Measurements from ENCODE around the gene RNF166.
A peak's percentile ranks its signal among the peaks of the same experiment; 100 is the strongest.

RNF166 gene

GRCh38 chr16:88662843-88663606, 43.2 kb downstream of the RNF166 start, which contains the start of gene MVD:
TSS of gene MVD (minus strand) at chr16:88663091. CDS start at chr16:88663080, 11 bp downstream.
- TF ChIP-seq CTCF (IDR thresholded peaks at IDR 0.05; ENCODE audit: insufficient read depth, low read length, poor library complexity, severe bottlenecking): peak; percentile 26
- peak within 1 kb of the TSS; percentile 97 for H3K4me3 ChIP-seq (replicated peaks; ENCODE audit: low read depth, low read length)
- peak; percentile 99 for DNase-seq (ENCODE audit: extremely low read depth, insufficient read length)
- peaks cover 8% of the 10 kb centered on the region for H3K36me3 ChIP-seq (ENCODE audit: control insufficient read depth, insufficient read depth, low read length)
- H3K27me3 ChIP-seq (replicated peaks; ENCODE audit: control insufficient read depth, insufficient read depth, low read length): no peaks in the 10 kb centered on the region

GRCh38 chr16:88662222-88662842, 43.9 kb downstream of the RNF166 start:
- H3K4me3 ChIP-seq (replicated peaks; ENCODE audit: low read depth, low read length): peak overlapping the region; percentile 90
- peak; percentile 51 for DNase-seq (ENCODE audit: extremely low read depth, insufficient read length)
- TF ChIP-seq CTCF (IDR thresholded peaks at IDR 0.05; ENCODE audit: insufficient read depth, low read length, poor library complexity, severe bottlenecking): no peak
- no peaks in the 10 kb centered on the region for H3K27me3 ChIP-seq (replicated peaks; ENCODE audit: control insufficient read depth, insufficient read depth, low read length)
- H3K36me3 ChIP-seq (ENCODE audit: control insufficient read depth, insufficient read depth, low read length): peaks cover 14% of the 10 kb centered on the region

- TF ChIP-seq CTCF (IDR thresholded peaks at IDR 0.05; ENCODE audit: insufficient read depth, low read length, poor library complexity, severe bottlenecking): no peak
- no peak for DNase-seq (ENCODE audit: extremely low read depth, insufficient read length)
- Histone ChIP-seq H3K27me3 (replicated peaks; ENCODE audit: control insufficient read depth, insufficient read depth, low read length) (no peaks in the 10 kb centered on the region), H3K4me3 (replicated peaks; ENCODE audit: low read depth, low read length) (peak overlapping the region; percentile 90), H3K36me3 (ENCODE audit: control insufficient read depth, insufficient read depth, low read length) (peaks cover 19% of the 10 kb centered on the region)
These were observed 44.7 kb downstream of the RNF166 start for GRCh38 chr16:88661468-88661867.

- H3K36me3 ChIP-seq (ENCODE audit: control insufficient read depth, insufficient read depth, low read length): peaks cover 37% of the 10 kb centered on the region
These were observed 47.0 kb downstream of the RNF166 start for GRCh38 chr16:88659160-88659559.

GRCh38 chr16:88658714-88659113, 47.5 kb downstream of the RNF166 start:
- H3K4me3 ChIP-seq (replicated peaks; ENCODE audit: low read depth, low read length): no peak overlapping the region
- H3K27me3 ChIP-seq (replicated peaks; ENCODE audit: control insufficient read depth, insufficient read depth, low read length): no peaks in the 10 kb centered on the region
- TF ChIP-seq CTCF (IDR thresholded peaks at IDR 0.05; ENCODE audit: insufficient read depth, low read length, poor library complexity, severe bottlenecking): no peak
- DNase-seq (ENCODE audit: extremely low read depth, insufficient read length): no peak
- peaks cover 37% of the 10 kb centered on the region for H3K36me3 ChIP-seq (ENCODE audit: control insufficient read depth, insufficient read depth, low read length)

More at GRCh38 chr16:88659160-88659559, 47.0 kb downstream of the RNF166 start:
- no peaks in the 10 kb centered on the region for H3K27me3 ChIP-seq (replicated peaks; ENCODE audit: control insufficient read depth, insufficient read depth, low read length)
- DNase-seq (ENCODE audit: extremely low read depth, insufficient read length): no peak
- no peak for TF ChIP-seq CTCF (IDR thresholded peaks at IDR 0.05; ENCODE audit: insufficient read depth, low read length, poor library complexity, severe bottlenecking)
- no peak overlapping the region for H3K4me3 ChIP-seq (replicated peaks; ENCODE audit: low read depth, low read length)
